Trophoblast cell (in vitro differentiated cells and primary cell): ENCODE results near the gene DERA.

Experiments used
- DNase-seq, 2 donors: peaks; one replicate each; pipeline ENCODE4 v3.0.0-alpha.2; 2016
- H2AFZ ChIP-seq: 2 replicates; pipeline ENCODE4 v1.6.1; 2013; ENCODE audit warnings: low read length, moderate library complexity, mild to moderate bottlenecking; ENCODE audit not compliant: insufficient read depth, poor library complexity
- H2AK5ac ChIP-seq: 2 replicates; pipeline ENCODE4 v1.6.1; 2013; ENCODE audit warnings: mild to moderate bottlenecking, low read length
- H2BK120ac ChIP-seq: 2 replicates; pipeline ENCODE4 v1.6.1; 2013; ENCODE audit warnings: low read length, mild to moderate bottlenecking, moderate library complexity; ENCODE audit not compliant: insufficient read depth, poor library complexity
- H2BK12ac ChIP-seq: 2 replicates; pipeline ENCODE4 v1.6.1; 2013; ENCODE audit warnings: mild to moderate bottlenecking, low read length, moderate library complexity
- H2BK5ac ChIP-seq: 2 replicates; pipeline ENCODE4 v1.6.1; 2013; ENCODE audit warnings: low read length, low read depth, moderate library complexity, mild to moderate bottlenecking; ENCODE audit not compliant: poor library complexity
- H3K14ac ChIP-seq: 2 replicates; pipeline ENCODE4 v1.6.1; 2013; ENCODE audit warnings: mild to moderate bottlenecking, low read length
- H3K18ac ChIP-seq: 2 replicates; pipeline ENCODE4 v1.6.1; 2013; ENCODE audit warnings: mild to moderate bottlenecking, low read length
- H3K23ac ChIP-seq: 2 replicates; pipeline ENCODE4 v1.6.1; 2013; ENCODE audit warnings: low read length
- H3K27ac ChIP-seq: 2 replicates; pipeline ENCODE4 v1.5.1; 2013; ENCODE audit warnings: low read depth, mild to moderate bottlenecking, inconsistent platforms, low read length, moderate library complexity
- H3K27me3 ChIP-seq: 2 replicates; pipeline ENCODE4 v1.6.1; 2013; ENCODE audit warnings: inconsistent platforms, mild to moderate bottlenecking, low read length, moderate library complexity; ENCODE audit not compliant: insufficient read depth
- H3K36me3 ChIP-seq, 2 experiments: 1 replicate in 1 of 2; 2 replicates in 1 of 2; pipeline ENCODE4 v1.6.1; 2013; ENCODE audit warnings: low read length in 2 of 2, mild to moderate bottlenecking in 2 of 2, moderate library complexity in 1 of 2; ENCODE audit not compliant: insufficient read depth in 2 of 2, control insufficient read depth in 1 of 2
- H3K4ac ChIP-seq: 2 replicates; pipeline ENCODE4 v1.6.1; 2013; ENCODE audit warnings: low read depth, mild to moderate bottlenecking, low read length, moderate library complexity
- H3K4me1 ChIP-seq, 2 experiments: 1 replicate in 1 of 2; 2 replicates in 1 of 2; pipeline ENCODE4 v1.6.1; 2013; ENCODE audit warnings: low read length in 2 of 2, mild to moderate bottlenecking in 2 of 2, moderate library complexity in 1 of 2; ENCODE audit not compliant: insufficient read depth in 2 of 2, control insufficient read depth in 1 of 2
- H3K4me2 ChIP-seq: 2 replicates; pipeline ENCODE4 v1.6.1; 2013; ENCODE audit warnings: inconsistent platforms, mild to moderate bottlenecking, low read length, moderate library complexity
- H3K4me3 ChIP-seq: 2 replicates; pipeline ENCODE4 v1.5.1; 2013; ENCODE audit warnings: mild to moderate bottlenecking, low read depth, low read length, inconsistent platforms
- H3K79me1 ChIP-seq: one replicate; pipeline ENCODE4 v1.6.1; 2013; ENCODE audit warnings: low read length
- H3K79me2 ChIP-seq: 2 replicates; pipeline ENCODE4 v1.6.1; 2013; ENCODE audit warnings: low read length, mild to moderate bottlenecking; ENCODE audit not compliant: control insufficient read depth, insufficient read depth, poor library complexity
- H3K9ac ChIP-seq: 2 replicates; pipeline ENCODE4 v1.6.1; 2013; ENCODE audit warnings: mild to moderate bottlenecking, low read length
- H3K9me3 ChIP-seq: 2 replicates; pipeline ENCODE4 v1.6.1; 2013; ENCODE audit warnings: low read depth, mild to moderate bottlenecking, control low read depth, inconsistent platforms, low read length; ENCODE audit not compliant: insufficient read depth
- H4K12ac ChIP-seq: 2 replicates; pipeline ENCODE4 v1.6.1; 2013; ENCODE audit warnings: low read depth, mild to moderate bottlenecking, low read length, moderate library complexity
- H4K8ac ChIP-seq: 2 replicates; pipeline ENCODE4 v1.6.1; 2013; ENCODE audit warnings: low read depth, mild to moderate bottlenecking, low read length, moderate library complexity
- H4K91ac ChIP-seq: one replicate; pipeline ENCODE4 v1.6.1; 2013; ENCODE audit warnings: low read depth, mild to moderate bottlenecking, low read length, moderate library complexity
- WGBS: extraction: QIAGEN DNeasy Blood & Tissue Kit; methylation state at CpG from one replicate; pipeline ENCODE4 v1.1.7; 2013; ENCODE audit warnings: missing lambda C conversion rate; ENCODE audit not compliant: insufficient read length, insufficient coverage; ENCODE audit errors: extremely low coverage; 5-methylcytosine and 5-hydroxymethylcytosine counted together

The DERA gene

GRCh38 chr12:15982921-15983320 lies 71.8 kb downstream of the DERA start:
- no peak overlapping the region for H3K18ac ChIP-seq
- H3K4me1 ChIP-seq: no peaks in the 10 kb centered on the region
- H2BK12ac ChIP-seq: no peak overlapping the region
- no peak overlapping the region for H3K4ac ChIP-seq
- peaks cover 11 to 13% of the 10 kb centered on the region in 2 experiments for H3K36me3 ChIP-seq
- H2BK120ac ChIP-seq: no peak overlapping the region
- no peak for DNase-seq
- H3K23ac ChIP-seq: no peak overlapping the region
- no peaks in the 10 kb centered on the region for H3K27me3 ChIP-seq
- no peaks in the 10 kb centered on the region for H3K9me3 ChIP-seq
- no peak overlapping the region for H2AFZ ChIP-seq
- no peak overlapping the region for H4K8ac ChIP-seq
- no peak overlapping the region for H3K14ac ChIP-seq
- no peak overlapping the region for H3K9ac ChIP-seq
- no peak overlapping the region for H3K27ac ChIP-seq
- H2BK5ac ChIP-seq: no peak overlapping the region
- no peak overlapping the region for H4K91ac ChIP-seq
- no peak overlapping the region for H3K4me3 ChIP-seq
- no peak overlapping the region for H2AK5ac ChIP-seq
- H3K79me1 ChIP-seq: no peaks in the 10 kb centered on the region
- H4K12ac ChIP-seq: no peak overlapping the region
- no peaks in the 10 kb centered on the region for H3K79me2 ChIP-seq
- no peak overlapping the region for H3K4me2 ChIP-seq

- Histone ChIP-seq H3K27ac (no peak overlapping the region), H2BK12ac (no peak overlapping the region), H2BK120ac (no peak overlapping the region), H3K27me3 (no peaks in the 10 kb centered on the region), H3K9ac (no peak overlapping the region), H3K79me2 (no peaks in the 10 kb centered on the region), H3K14ac (no peak overlapping the region), H2BK5ac (no peak overlapping the region), H3K4me1 (no peaks in the 10 kb centered on the region), H2AK5ac (no peak overlapping the region), H2AFZ (no peak overlapping the region), H3K9me3 (no peaks in the 10 kb centered on the region), H3K4me3 (no peak overlapping the region), H3K4me2 (no peak overlapping the region), H4K8ac (no peak overlapping the region), H4K12ac (no peak overlapping the region), H3K4ac (no peak overlapping the region), H3K23ac (no peak overlapping the region), H3K18ac (no peak overlapping the region), H3K36me3 (peaks cover 23 to 24% of the 10 kb centered on the region in 2 experiments), H3K79me1 (no peaks in the 10 kb centered on the region), H4K91ac (no peak overlapping the region)
- no peak for DNase-seq
- WGBS: no CpG with 5 or more reads among the region's 6 CpGs
Observed at GRCh38 chr12:15984097-15984800, 73.1 kb downstream of the DERA start.

GRCh38 chr12:15984963-15985362 lies 73.8 kb downstream of the DERA start:
- no peak overlapping the region for H4K12ac ChIP-seq
- no peak overlapping the region for H3K27ac ChIP-seq
- H3K14ac ChIP-seq: no peak overlapping the region
- H2BK120ac ChIP-seq: no peak overlapping the region
- no peak overlapping the region for H2AK5ac ChIP-seq
- no peak for DNase-seq
- no peak overlapping the region for H4K8ac ChIP-seq
- no peaks in the 10 kb centered on the region for H3K4me1 ChIP-seq
- WGBS: no CpG with 5 or more reads among the region's 2 CpGs
- H3K36me3 ChIP-seq: peaks cover 23 to 24% of the 10 kb centered on the region in 2 experiments
- no peak overlapping the region for H4K91ac ChIP-seq
- no peaks in the 10 kb centered on the region for H3K27me3 ChIP-seq
- no peak overlapping the region for H2AFZ ChIP-seq
- no peak overlapping the region for H3K4ac ChIP-seq
- H3K9ac ChIP-seq: no peak overlapping the region
- H3K9me3 ChIP-seq: no peaks in the 10 kb centered on the region
- no peak overlapping the region for H3K18ac ChIP-seq
- no peak overlapping the region for H2BK12ac ChIP-seq
- no peak overlapping the region for H3K4me3 ChIP-seq
- H2BK5ac ChIP-seq: no peak overlapping the region
- no peaks in the 10 kb centered on the region for H3K79me2 ChIP-seq
- no peak overlapping the region for H3K23ac ChIP-seq
- H3K79me1 ChIP-seq: no peaks in the 10 kb centered on the region
- no peak overlapping the region for H3K4me2 ChIP-seq

- Histone ChIP-seq H2BK120ac (no peak overlapping the region), H3K23ac (no peak overlapping the region), H3K79me2 (no peaks in the 10 kb centered on the region), H4K12ac (no peak overlapping the region), H3K9me3 (no peaks in the 10 kb centered on the region), H3K9ac (no peak overlapping the region), H2BK5ac (no peak overlapping the region), H4K8ac (no peak overlapping the region), H3K27me3 (no peaks in the 10 kb centered on the region), H2AFZ (no peak overlapping the region), H3K18ac (no peak overlapping the region), H2AK5ac (no peak overlapping the region), H3K27ac (no peak overlapping the region), H3K14ac (no peak overlapping the region), H3K4me2 (no peak overlapping the region), H2BK12ac (no peak overlapping the region), H3K79me1 (no peaks in the 10 kb centered on the region), H3K4me3 (no peak overlapping the region), H3K4me1 (no peaks in the 10 kb centered on the region), H3K36me3 (peaks cover 22 to 23% of the 10 kb centered on the region in 2 experiments), H4K91ac (no peak overlapping the region), H3K4ac (no peak overlapping the region)
- no CpG with 5 or more reads among the region's 11 CpGs for WGBS
- no peak for DNase-seq
Observed at GRCh38 chr12:15987696-15988095, 76.6 kb downstream of the DERA start.
